ENCODE results near the gene NEIL1. TPM values are rescaled to one million over a fixed set of nuclear protein-coding genes. Genes with fewer than 3 reads are reported as not detected.
A peak's percentile ranks its signal among the peaks of the same experiment; 100 is the strongest.

The NEIL1 gene
- total and polyA plus RNA-seq, 10 of the 15 experiments (the other 5 are each of a cell fraction or from before 2014, with no cell fraction given) = 0.10 to 2.3 (median 0.66) TPM

- H3K4me3 ChIP-seq = peak overlapping the region; percentile 66; the same call in 1 of the 2 replicates
- no TSS peak for BruUV-seq (replicated peaks)
- no peaks in the 10 kb centered on the region for H4K20me1 ChIP-seq (ENCODE audit: control insufficient read depth, insufficient read depth)
- intact Hi-C loops (cut with micrococcal nuclease; ENCODE audit: unreplicated experiment) = no loop called here
- H3K9ac ChIP-seq (ENCODE audit: control insufficient read depth, insufficient read depth, low read length) = no peak overlapping the region
- WGBS (ENCODE audit: insufficient coverage, insufficient replicate concordance, low lambda C conversion rate, missing lambda C conversion rate) = 10% methylated on average over 25 of the region's 45 CpGs
- H3K4me2 ChIP-seq (ENCODE audit: control insufficient read depth, insufficient read depth) = peak overlapping the region; percentile 95
- no peaks in the 10 kb centered on the region for H3K36me3 ChIP-seq (ENCODE audit: control insufficient read depth in 2 of 2, insufficient read depth in 2 of 2, low read length in 1 of 2)
- DNase-seq (ENCODE audit: low read depth, low spot score) = no peak
- TF ChIP-seq RB1 (IDR thresholded peaks at IDR 0.05; ENCODE audit: borderline replicate concordance) (no peak), SUZ12 (IDR thresholded peaks at IDR 0.05; ENCODE audit: unreplicated experiment) (peak; percentile 17), BACH1 (IDR thresholded peaks at IDR 0.05; ENCODE audit: borderline replicate concordance) (0 out of 2 replicates have a peak, but pooled peaks have one; percentile 26)
- ChIA-PET RAD21 (ENCODE audit: unreplicated experiment) (no interaction called here), POLR2A (no interaction called here), CTCF (no interaction called here), SMC1A (ENCODE audit: uncharacterized antibody, unreplicated experiment) (no interaction called here)
- ATAC-seq = no peak
- peaks cover 15% of the 10 kb centered on the region; the same call in 2 of the 3 replicates for H3K9me3 ChIP-seq (replicated peaks; ENCODE audit: control insufficient read depth, insufficient read depth, low read length)
- in situ Hi-C loops (cut with MboI) = no loop called here
- peaks cover 23% of the 10 kb centered on the region for H3K4me1 ChIP-seq (ENCODE audit: control insufficient read depth, insufficient read depth, low read length)
- H2AFZ ChIP-seq (ENCODE audit: control insufficient read depth, low read depth, low read length) = no peak overlapping the region
- no peaks in the 10 kb centered on the region for H3K79me2 ChIP-seq (ENCODE audit: control insufficient read depth, insufficient read depth, low read length)
- no peak for FAIRE-seq
- H3K27ac ChIP-seq (ENCODE audit: control insufficient read depth, insufficient read depth) = no peak overlapping the region
- H3K27me3 ChIP-seq (replicated peaks in 1 of 2; ENCODE audit: control insufficient read depth in 2 of 2, insufficient read depth in 2 of 2, low read length in 1 of 2) = peaks cover 4 to 11% of the 10 kb centered on the region in 2 experiments
Observed at GRCh38 chr15:75348034-75348561, 1.3 kb downstream of the NEIL1 start.

GRCh38 chr15:75348562-75349350 is 1.9 kb downstream of the NEIL1 start:
- no peak for ATAC-seq
- in situ Hi-C loops (cut with MboI) (no loop called here), intact Hi-C loops (cut with micrococcal nuclease; ENCODE audit: unreplicated experiment) (no loop called here)
- Histone ChIP-seq H3K4me2 (ENCODE audit: control insufficient read depth, insufficient read depth) (no peak overlapping the region; the same call in 1 of the 2 replicates), H3K79me2 (ENCODE audit: control insufficient read depth, insufficient read depth, low read length) (no peaks in the 10 kb centered on the region), H3K36me3 (ENCODE audit: control insufficient read depth in 2 of 2, insufficient read depth in 2 of 2, low read length in 1 of 2) (no peaks in the 10 kb centered on the region), H3K27ac (ENCODE audit: control insufficient read depth, insufficient read depth) (no peak overlapping the region), H3K4me1 (ENCODE audit: control insufficient read depth, insufficient read depth, low read length) (peaks cover 23% of the 10 kb centered on the region), H3K4me3 (peak overlapping the region; percentile 2; the same call in 1 of the 2 replicates), H2AFZ (ENCODE audit: control insufficient read depth, low read depth, low read length) (no peak overlapping the region), H3K9me3 (replicated peaks; ENCODE audit: control insufficient read depth, insufficient read depth, low read length) (peaks cover 15% of the 10 kb centered on the region; the same call in 2 of the 3 replicates), H3K27me3 (replicated peaks in 1 of 2; ENCODE audit: control insufficient read depth in 2 of 2, insufficient read depth in 2 of 2, low read length in 1 of 2) (peaks cover 4 to 11% of the 10 kb centered on the region in 2 experiments), H4K20me1 (ENCODE audit: control insufficient read depth, insufficient read depth) (no peaks in the 10 kb centered on the region), H3K9ac (ENCODE audit: control insufficient read depth, insufficient read depth, low read length) (no peak overlapping the region)
- RAD21 ChIA-PET (ENCODE audit: unreplicated experiment) = no interaction called here
- DNase-seq (ENCODE audit: low read depth, low spot score) = no peak
- SMC1A ChIA-PET (ENCODE audit: uncharacterized antibody, unreplicated experiment) = interaction anchor here (0.7 kb wide), 1 partner anchor 14 kb away, joined by 3 read pairs; no protein-coding TSS in a partner anchor
- TF ChIP-seq ZNF24 (IDR thresholded peaks at IDR 0.05) (no peak), POLR2AphosphoS2 (IDR thresholded peaks at IDR 0.05; ENCODE audit: low read depth, low read length) (peak; percentile 34; the same call in 1 of the 2 replicates)
- POLR2A ChIA-PET = interaction anchor here (0.9 kb wide), 1 partner anchor 19 kb away, joined by 3 read pairs; the partner anchor contains the start of gene MAN2C1
- FAIRE-seq = no peak
- BruUV-seq (replicated peaks) = no TSS peak
- CTCF ChIA-PET = no interaction called here
- 76% methylated on average over 45 of the region's 46 CpGs for WGBS (ENCODE audit: insufficient coverage, insufficient replicate concordance, low lambda C conversion rate, missing lambda C conversion rate)
